ENCODE results near the gene TCAP. TPM values are rescaled to one million over a fixed set of nuclear protein-coding genes. Genes with fewer than 3 reads are reported as not detected.

The TCAP gene
- total RNA-seq, 1 experiment from 2014 or later, result 2.1 TPM

DNA sequence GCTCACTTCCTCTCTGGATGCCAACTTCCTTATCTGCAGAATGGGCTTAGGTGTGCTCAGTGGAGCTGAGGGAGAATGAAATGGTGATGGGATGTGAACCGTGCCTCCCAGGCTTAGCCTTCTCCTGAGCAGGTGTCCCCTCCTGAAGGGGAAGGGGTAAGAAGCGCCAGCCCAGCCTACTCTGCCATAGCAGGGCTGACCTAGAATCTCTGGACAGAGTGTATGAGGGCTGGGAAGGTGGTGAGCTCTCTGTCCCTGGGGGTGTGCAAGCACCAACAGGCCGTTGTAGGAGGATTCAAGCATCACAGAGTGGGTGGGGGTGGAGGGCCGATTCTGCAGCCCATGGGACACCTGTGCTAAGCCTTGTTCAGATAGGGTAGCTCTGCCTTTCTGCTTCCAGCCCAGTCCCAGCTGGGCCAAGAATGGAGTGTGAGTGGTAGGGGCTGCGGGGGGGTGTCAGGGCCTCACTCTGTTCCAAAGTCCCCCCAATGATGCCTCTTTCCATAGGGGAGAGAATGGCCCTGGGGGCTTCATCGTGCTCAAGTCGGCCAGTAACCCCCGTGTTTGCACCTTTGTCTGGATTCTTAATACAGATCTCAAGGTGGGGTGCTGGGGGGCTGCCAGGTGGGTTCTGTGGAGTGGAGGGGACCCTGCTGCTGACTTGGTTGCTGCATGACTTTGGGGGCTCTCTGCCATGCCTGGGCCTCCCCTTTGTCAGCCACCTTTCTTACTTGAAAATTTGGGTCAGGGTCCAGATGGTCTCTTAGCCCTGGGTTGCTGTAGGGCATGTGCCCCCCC is 3.2 kb upstream of the TCAP start:
- Histone ChIP-seq H3K9me3 (ENCODE audit: control insufficient read depth, low read depth, low read length) (no peaks in the 10 kb centered on the region), H2AK5ac (ENCODE audit: insufficient read length, low read length) (no peak overlapping the region), H2BK120ac (ENCODE audit: low read depth, low read length, poor library complexity, severe bottlenecking) (no peak overlapping the region), H3K56ac (ENCODE audit: insufficient read length, low read depth, low read length) (no peak overlapping the region), H3K4me1 (ENCODE audit: insufficient read depth, low read length) (peaks cover 6% of the 10 kb centered on the region; the same call in 1 of the 2 replicates), H3K23ac (ENCODE audit: insufficient read length, low read depth, low read length) (no peak overlapping the region), H3K79me1 (ENCODE audit: insufficient read depth, low read depth, low read length, poor library complexity, severe bottlenecking) (no peaks in the 10 kb centered on the region), H3K27ac (ENCODE audit: insufficient read length, low read depth, low read length) (no peak overlapping the region), H4K8ac (replicated peaks; ENCODE audit: insufficient read length, low read depth, low read length) (no peak overlapping the region), H3K27me3 (ENCODE audit: insufficient read depth, low read length) (peaks cover 3% of the 10 kb centered on the region; the same call in 1 of the 2 replicates), H3K79me2 (ENCODE audit: insufficient read depth, low read length) (no peaks in the 10 kb centered on the region), H2BK15ac (ENCODE audit: low read depth, low read length) (no peak overlapping the region), H3K18ac (ENCODE audit: insufficient read length, low read depth, low read length) (no peak overlapping the region), H2BK5ac (ENCODE audit: insufficient read length, low read length) (no peak overlapping the region), H4K5ac (ENCODE audit: insufficient read length, low read depth, low read length) (no peak overlapping the region), H3K23me2 (ENCODE audit: insufficient read length, low read depth, low read length, poor library complexity, severe bottlenecking) (peaks cover under 1% of the 10 kb centered on the region), H2BK20ac (ENCODE audit: low read depth, low read length, poor library complexity, severe bottlenecking) (no peak overlapping the region), H3T11ph (ENCODE audit: low read length) (no peak overlapping the region), H3K14ac (ENCODE audit: insufficient read depth, low read length) (no peak overlapping the region), H4K91ac (ENCODE audit: insufficient read length, low read depth, low read length) (no peak overlapping the region), H3K4ac (ENCODE audit: low read depth, low read length) (no peak overlapping the region), H3K4me2 (ENCODE audit: insufficient read depth, insufficient read length, low read length) (no peak overlapping the region), H4K20me1 (ENCODE audit: control insufficient read depth, insufficient read depth, insufficient read length) (no peaks in the 10 kb centered on the region), H2BK12ac (ENCODE audit: insufficient read length, low read depth, low read length) (no peak overlapping the region), H2AFZ (ENCODE audit: low read length) (no peak overlapping the region), H3K9ac (ENCODE audit: extremely low read depth, insufficient read length, low read length) (no peak overlapping the region)
- H3K27ac Mint-ChIP-seq, result no peak overlapping the region; a peak in 1 of 7 replicates
- TF ChIP-seq, protein P1, sequence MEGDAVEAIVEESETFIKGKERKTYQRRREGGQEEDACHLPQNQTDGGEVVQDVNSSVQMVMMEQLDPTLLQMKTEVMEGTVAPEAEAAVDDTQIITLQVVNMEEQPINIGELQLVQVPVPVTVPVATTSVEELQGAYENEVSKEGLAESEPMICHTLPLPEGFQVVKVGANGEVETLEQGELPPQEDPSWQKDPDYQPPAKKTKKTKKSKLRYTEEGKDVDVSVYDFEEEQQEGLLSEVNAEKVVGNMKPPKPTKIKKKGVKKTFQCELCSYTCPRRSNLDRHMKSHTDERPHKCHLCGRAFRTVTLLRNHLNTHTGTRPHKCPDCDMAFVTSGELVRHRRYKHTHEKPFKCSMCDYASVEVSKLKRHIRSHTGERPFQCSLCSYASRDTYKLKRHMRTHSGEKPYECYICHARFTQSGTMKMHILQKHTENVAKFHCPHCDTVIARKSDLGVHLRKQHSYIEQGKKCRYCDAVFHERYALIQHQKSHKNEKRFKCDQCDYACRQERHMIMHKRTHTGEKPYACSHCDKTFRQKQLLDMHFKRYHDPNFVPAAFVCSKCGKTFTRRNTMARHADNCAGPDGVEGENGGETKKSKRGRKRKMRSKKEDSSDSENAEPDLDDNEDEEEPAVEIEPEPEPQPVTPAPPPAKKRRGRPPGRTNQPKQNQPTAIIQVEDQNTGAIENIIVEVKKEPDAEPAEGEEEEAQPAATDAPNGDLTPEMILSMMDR (conservative IDR thresholded peaks at IDR 0.05), result no peak
- no CpG with 5 or more reads among the region's 8 CpGs for WGBS (ENCODE audit: extremely low coverage, insufficient read length, low lambda C conversion rate)
- no peak for DNase-seq
- H3K27me3 Mint-ChIP-seq (ENCODE audit: low read depth), result peaks cover 27% of the 10 kb centered on the region
- H3K36me3 Mint-ChIP-seq (ENCODE audit: insufficient read depth in 1 of 3, low read depth in 3 of 3), result peaks cover 5 to 25% (median 11%) of the 10 kb centered on the region in 3 experiments; a peak in 6 of 7 replicates
- H3K4me1 Mint-ChIP-seq, result peaks cover 27 to 56% of the 10 kb centered on the region in 2 experiments
- no peaks in the 10 kb centered on the region for H3K9me3 Mint-ChIP-seq
- no peak overlapping the region for H3K4me3 Mint-ChIP-seq
